ENCODE results near the gene TRMO.
A peak's percentile ranks its signal among the peaks of the same experiment; 100 is the strongest.
"Not testable (repeated sequence)": the region's sequence is repeated elsewhere in the genome, so short reads cannot be mapped to it uniquely, and the experiment has no call there.

TRMO gene

DNA sequence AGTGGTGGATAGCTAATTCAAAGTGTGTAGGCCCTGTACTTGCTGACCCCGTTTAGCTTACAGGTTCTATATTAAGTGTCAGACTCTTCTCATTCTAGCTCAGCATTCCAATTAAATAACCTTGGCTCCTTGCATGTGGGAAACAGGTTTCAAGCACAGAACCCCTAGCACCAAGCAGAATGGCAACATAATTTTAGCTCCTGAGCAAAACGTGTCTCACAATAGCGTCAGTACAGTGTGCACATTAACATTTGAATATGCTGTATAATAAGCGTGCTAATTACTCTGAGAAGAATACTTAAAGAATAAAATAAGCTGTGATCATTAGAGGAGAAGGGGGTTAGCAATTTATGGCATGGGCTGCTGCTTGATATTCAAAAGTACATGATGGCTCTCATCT, 39.8 kb upstream of the TRMO start:
- no peak overlapping the region for H3K4me3 ChIP-seq (ENCODE audit: low read depth, low read length)
- no peak for DNase-seq (ENCODE audit: low read depth)
- no peak for TF ChIP-seq CTCF (IDR thresholded peaks at IDR 0.05; ENCODE audit: insufficient read depth, low read depth, low read length, missing control alignments)

DNA sequence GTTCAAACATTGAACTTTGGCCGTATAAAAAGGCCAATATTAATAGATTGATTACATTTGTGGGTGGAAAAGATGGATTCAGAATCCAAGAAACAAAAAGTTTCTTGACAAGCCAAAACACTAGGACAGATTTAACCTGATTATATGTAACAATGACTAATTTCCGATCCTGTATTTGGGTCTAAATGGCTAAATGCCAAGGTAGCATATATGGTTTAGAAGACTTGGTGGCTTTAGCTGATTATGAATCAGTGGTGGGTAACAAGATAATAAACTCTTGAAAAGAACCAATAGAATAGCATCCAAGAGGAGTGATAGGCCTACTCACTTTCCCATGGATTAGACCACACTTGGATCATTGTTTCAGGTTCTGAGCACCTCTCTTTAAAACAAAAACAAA, 39.1 kb upstream of the TRMO start:
- H3K4me3 ChIP-seq (ENCODE audit: low read depth, low read length) = no peak overlapping the region
- no peak for TF ChIP-seq CTCF (IDR thresholded peaks at IDR 0.05; ENCODE audit: insufficient read depth, low read depth, low read length, missing control alignments)
- no peak for DNase-seq (ENCODE audit: low read depth)

DNA sequence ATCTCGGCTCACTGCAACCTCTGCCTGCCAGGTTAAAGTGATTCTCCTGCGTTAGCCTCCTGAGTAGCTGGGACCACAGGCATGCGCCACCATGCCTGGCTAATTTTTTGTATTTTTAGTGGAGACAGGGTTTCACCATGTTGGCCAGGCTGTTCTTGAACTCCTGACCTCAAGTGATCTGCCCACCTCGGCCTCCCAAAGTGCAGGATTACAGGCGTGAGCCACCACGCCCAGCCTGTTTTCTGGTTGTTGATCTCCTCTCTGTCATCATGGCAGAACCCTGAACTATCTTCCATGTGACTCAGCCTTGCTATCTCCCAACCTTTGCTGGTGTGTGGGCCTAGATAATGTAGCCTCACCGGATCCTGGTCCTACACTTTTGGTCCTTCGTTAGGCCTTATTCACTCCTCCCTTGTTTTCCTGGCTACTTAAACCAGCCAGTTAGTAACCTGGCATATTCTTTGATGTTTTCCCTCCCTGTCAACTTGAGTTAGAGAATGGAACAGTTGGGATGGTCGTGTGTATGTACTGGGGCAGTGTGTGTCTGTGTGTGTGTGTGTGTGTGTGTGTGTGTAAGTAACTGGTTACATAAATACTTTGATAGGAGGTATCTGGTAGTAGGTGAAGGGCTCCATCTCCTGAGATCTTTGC, 38.5 kb upstream of the TRMO start:
- not testable (repeated sequence) for DNase-seq (ENCODE audit: low read depth); H3K4me3 ChIP-seq (ENCODE audit: low read depth, low read length)

GRCh38 chr9:97959585-97959984, 37.3 kb upstream of the TRMO start:
- no peak for TF ChIP-seq CTCF (IDR thresholded peaks at IDR 0.05; ENCODE audit: insufficient read depth, low read depth, low read length, missing control alignments)
- no peak for DNase-seq (ENCODE audit: low read depth)
- no peak overlapping the region for H3K4me3 ChIP-seq (ENCODE audit: low read depth, low read length)

DNA sequence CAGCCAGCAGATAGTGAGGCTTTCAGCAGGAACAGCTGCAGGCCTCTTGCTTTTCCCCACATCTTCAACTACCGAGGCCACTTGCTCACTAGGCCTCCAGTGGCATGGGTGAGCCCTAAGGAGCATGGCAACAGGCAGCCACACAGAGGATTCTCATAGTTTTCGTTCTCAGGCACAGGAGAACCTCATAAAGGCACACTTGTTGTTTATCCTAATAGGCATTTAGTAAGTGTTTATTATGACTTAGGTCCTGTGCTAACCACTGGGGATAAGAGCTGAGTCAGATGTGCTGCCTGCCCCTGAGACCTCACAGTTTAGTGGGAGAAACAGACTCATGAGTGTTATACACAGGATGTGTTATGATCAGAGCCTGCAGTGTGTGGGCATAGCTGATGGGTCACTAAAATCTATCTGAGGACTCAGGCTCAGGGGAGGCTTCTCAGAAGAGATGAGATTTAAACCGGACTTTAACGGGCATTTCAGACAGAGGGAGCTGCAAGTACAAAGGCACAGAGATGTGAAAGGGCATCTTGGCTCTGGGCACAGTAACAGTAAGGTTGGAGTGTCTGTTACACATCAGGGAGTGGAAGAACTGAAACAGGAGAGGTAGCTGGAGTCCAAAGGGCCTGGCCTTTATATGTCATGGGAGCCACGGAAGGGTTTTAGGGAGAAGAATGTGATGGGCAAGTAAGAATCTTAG, 36.7 kb upstream of the TRMO start:
- H3K4me3 ChIP-seq (ENCODE audit: low read depth, low read length) = no peak overlapping the region
- no peak for TF ChIP-seq CTCF (IDR thresholded peaks at IDR 0.05; ENCODE audit: insufficient read depth, low read depth, low read length, missing control alignments)
- DNase-seq (ENCODE audit: low read depth) = no peak

GRCh38 chr9:97956331-97956730, 34.0 kb upstream of the TRMO start:
- no peak for TF ChIP-seq CTCF (IDR thresholded peaks at IDR 0.05; ENCODE audit: insufficient read depth, low read depth, low read length, missing control alignments)
- H3K4me3 ChIP-seq (ENCODE audit: low read depth, low read length) = no peak overlapping the region
- DNase-seq (ENCODE audit: low read depth) = no peak

DNA sequence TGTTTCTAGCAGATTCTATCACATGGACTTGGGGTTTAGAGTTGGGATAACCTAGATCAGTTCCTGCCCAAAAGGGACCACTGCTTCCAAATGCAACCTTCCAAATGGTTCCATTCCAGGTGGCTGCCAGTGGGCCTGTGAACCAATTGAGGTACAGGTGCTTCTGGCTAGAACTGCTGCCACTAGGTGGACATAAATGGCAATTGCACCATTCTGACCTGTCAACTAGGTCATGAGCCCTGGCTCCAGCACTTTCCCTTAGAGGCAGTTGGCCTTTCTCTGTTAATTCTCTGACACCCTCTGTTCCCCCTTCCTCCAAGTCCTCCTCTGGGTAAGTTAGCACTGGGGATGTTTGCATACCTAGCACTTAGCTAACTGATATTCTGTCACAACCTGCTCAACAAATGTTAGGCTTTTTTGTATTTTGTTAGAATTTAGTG, 32.3 kb upstream of the TRMO start:
- TF ChIP-seq CTCF (IDR thresholded peaks at IDR 0.05; ENCODE audit: insufficient read depth, low read depth, low read length, missing control alignments) = peak; percentile 77
- DNase-seq (ENCODE audit: low read depth) = peak; percentile 76
- H3K4me3 ChIP-seq (ENCODE audit: low read depth, low read length) = no peak overlapping the region

DNA sequence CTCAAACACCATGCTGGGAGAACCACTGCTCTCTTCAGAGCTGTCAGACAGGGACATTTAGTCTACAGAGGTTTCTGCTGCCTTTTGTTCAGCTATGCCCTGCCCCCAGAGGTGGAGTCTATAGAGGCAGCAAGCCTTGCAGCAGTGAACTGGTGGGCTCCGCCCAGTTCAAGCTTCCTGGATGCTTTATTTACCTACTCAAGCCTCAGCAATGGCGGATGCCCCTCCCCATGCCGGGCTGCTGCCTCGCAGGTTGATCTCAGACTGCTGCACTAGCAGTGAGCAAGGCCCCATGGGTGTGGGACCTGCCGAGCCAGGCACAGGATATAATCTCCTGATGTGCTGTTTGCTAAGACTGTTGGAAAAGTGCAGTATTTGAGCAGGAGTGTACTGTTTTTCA, 28.6 kb upstream of the TRMO start:
- H3K4me3 ChIP-seq (ENCODE audit: low read depth, low read length) = not testable (repeated sequence)
- DNase-seq (ENCODE audit: low read depth) = peak; percentile 62

- not testable (repeated sequence) for DNase-seq (ENCODE audit: low read depth); H3K4me3 ChIP-seq (ENCODE audit: low read depth, low read length)
Measured at GRCh38 chr9:97947094-97947493, 24.8 kb upstream of the TRMO start.

GRCh38 chr9:97945470-97945869, 23.2 kb upstream of the TRMO start:
- DNase-seq (ENCODE audit: low read depth); H3K4me3 ChIP-seq (ENCODE audit: low read depth, low read length): not testable (repeated sequence)

Data from GM12865 (cell line).